HTR-8/SVneo (cell line): ENCODE data around the gene PCP4.
"Not testable (repeated sequence)": the region's sequence is repeated elsewhere in the genome, so short reads cannot be mapped to it uniquely, and the experiment has no call there.

Experiments
- DNase-seq: peaks from one replicate; pipeline ENCODE4 v3.0.0; 2011; ENCODE audit warnings: low spot score, mixed read lengths; ENCODE audit not compliant: insufficient read length
- FAIRE-seq: peaks from 2 replicates; lab custom pipeline; 2011; peaks lifted over from hg19 to GRCh38; lab: Jason Lieb, UNC

Gene PCP4

DNA sequence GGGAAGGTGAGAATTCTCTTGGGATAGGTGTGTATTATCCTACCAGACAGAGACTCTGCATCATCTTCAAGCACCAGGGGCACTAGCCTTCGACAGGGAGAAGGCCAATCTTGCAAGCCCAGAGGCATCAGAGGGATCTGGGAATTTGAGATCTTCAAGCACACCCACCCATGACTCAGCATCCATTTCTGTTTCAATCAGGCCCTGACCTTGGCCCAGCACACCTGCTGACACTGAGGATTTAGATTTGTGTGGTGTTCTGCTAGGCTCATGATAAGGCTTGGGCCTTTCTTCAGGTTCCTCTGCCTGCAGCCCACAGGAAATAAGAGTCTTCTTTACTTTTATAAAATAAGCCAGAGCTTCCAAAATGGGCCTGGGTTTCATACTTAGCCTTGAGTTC is 6.6 kb upstream of the PCP4 start:
- no peak for DNase-seq
- no peak for FAIRE-seq

GRCh38 chr21:39863111-39863510 is 4.1 kb upstream of the PCP4 start:
- FAIRE-seq (no peak), DNase-seq (no peak)

DNA sequence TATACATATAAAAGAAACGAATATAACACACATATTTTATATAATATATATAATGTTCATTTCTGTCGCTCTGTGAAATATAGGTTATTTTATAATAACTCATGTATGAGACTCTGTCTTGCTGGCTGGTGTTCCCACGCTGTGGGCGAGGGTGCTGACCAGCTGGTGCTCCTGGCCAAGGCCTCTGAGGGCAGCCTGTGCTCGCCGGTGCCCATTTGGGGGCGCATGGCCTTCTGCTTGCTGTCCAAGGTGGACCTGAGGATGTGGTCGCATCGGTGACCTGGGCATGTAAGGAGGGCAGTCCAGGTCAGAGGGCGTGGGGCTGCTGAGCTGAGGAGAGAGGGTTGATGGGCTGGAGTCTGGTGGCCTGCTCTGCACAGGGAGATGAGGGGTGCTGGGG is 1.1 kb upstream of the PCP4 start:
- no peak for DNase-seq
- no peak for FAIRE-seq

GRCh38 chr21:39869141-39869818 is 2.0 kb downstream of the PCP4 start:
- no peak for FAIRE-seq

GRCh38 chr21:39873687-39874086 is 6.4 kb downstream of the PCP4 start:
- FAIRE-seq, result no peak

More at GRCh38 chr21:39869141-39869818, 2.0 kb downstream of the PCP4 start:
- DNase-seq, result no peak

DNA sequence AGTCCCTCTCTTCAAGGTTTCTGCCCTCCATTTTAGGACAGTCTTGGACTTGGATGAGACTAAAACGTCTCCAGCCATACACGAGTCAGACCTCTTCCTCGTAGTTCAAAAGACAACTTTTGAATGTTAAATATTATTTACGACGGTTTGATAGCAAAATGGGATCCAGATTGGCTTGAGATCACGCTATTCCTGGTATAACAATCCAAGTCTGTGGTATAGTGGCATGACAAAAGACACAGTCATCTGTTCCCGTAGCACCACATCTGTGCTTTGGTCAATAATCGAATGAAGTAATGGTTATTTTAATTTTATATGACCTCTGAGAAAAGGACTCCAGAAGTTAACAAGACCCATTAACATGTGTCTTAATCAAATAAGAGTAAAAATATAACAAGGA is 7.0 kb downstream of the PCP4 start:
- DNase-seq (no peak), FAIRE-seq (no peak)

More at GRCh38 chr21:39873687-39874086, 6.4 kb downstream of the PCP4 start:
- DNase-seq, result no peak

- DNase-seq, result no peak
- FAIRE-seq, result no peak
Observed at GRCh38 chr21:39874759-39875158, 7.5 kb downstream of the PCP4 start.

- FAIRE-seq (no peak), DNase-seq (no peak)
Observed at GRCh38 chr21:39881661-39882060, 14.4 kb downstream of the PCP4 start.

DNA sequence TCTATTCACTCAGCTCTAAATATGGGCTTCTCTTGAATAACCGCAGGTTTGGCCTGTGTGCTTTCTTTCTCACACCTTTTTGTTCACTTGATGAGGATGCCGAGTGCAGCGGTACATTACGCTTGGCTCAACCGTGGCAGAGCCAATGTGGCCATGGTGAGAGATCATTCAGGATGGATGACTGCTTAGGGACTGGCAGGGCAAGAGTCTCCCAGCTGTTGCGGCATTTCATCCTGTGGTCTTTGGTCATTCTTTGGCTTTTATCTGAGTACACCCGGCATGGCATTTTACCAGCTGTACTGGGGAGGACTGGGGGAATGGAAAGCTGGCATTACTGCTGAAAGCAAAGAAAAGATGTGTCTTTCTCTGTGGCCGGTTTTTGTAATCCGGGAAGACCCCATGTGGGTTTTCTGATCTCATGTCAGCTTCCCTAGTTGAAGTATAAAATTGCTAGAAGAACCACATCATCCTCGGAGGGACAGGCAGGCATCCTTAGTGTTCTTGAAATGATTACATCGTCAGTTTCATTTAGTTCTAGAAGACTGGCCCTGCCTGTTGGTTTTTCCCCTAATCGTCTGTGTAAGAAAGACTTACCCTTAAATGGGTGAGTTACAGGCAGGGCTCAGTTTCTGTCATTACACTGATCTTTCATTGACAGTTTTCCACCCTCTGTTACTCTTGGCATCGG is 15.1 kb downstream of the PCP4 start:
- FAIRE-seq, result no peak
- DNase-seq, result no peak

- FAIRE-seq, result no peak
- DNase-seq, result no peak
Observed at GRCh38 chr21:39882839-39883195, 15.6 kb downstream of the PCP4 start.

DNA sequence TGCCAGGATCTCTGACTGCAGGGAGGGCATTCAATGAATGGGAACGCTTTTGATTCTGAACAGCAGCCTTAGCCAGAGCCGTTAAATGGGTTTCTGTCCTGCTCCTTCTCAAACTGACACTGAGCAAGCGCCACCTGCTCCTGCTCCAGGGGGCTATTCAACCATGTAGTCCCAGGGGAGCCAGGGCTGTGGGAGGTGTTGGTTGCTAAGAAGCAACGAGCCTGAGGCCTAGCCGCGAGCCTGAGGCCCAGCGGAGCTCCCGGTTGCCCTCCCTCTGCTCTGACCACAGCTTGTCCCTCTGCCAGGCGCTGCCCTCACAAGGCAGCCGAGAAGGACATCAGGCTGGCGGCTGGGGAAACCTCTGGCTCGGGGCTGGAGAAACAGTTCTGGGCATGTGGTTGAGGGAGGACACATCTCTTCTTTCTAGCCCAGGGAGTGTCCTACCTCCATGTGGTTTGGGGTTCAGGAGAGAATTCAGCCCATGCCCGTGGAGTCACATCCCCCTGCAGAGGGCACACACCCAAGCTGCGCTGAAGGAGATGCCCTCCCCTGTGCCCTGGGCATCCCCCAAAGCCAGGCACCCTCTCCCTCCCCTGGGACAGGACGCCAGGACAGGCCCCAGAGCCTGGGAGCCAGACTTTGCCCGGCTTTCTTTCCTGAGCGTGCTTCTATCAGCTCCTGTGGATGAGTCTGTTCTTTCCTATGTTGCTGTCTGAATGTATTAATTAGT is 18.0 kb downstream of the PCP4 start:
- DNase-seq, result no peak
- FAIRE-seq, result no peak

DNA sequence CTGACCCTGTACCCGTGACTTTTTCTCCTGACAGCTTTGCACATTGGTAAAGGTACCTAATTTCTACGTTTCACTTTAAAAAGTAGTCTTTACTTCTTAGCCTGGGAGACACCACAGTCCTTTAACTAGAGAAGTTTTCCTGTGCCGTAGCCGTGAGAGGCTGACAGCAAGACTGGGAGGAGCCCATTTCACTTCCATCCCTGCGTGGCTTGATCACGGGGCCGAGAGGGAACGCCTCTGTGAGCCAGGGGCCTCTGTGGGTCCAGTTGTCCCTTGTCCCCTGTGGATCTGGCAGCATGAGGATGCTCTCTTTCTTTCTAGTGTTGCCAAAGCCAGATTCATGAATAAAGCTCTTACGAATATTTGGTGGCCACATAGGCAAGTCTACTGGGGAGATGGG is 21.6 kb downstream of the PCP4 start:
- FAIRE-seq, result no peak

GRCh38 chr21:39891111-39891510 is 23.9 kb downstream of the PCP4 start:
- FAIRE-seq (no peak), DNase-seq (no peak)

More for the DNA sequence above, 21.6 kb downstream of the PCP4 start:
- DNase-seq, result no peak

GRCh38 chr21:39891863-39892262 is 24.6 kb downstream of the PCP4 start:
- not testable (repeated sequence) for FAIRE-seq, DNase-seq

DNA sequence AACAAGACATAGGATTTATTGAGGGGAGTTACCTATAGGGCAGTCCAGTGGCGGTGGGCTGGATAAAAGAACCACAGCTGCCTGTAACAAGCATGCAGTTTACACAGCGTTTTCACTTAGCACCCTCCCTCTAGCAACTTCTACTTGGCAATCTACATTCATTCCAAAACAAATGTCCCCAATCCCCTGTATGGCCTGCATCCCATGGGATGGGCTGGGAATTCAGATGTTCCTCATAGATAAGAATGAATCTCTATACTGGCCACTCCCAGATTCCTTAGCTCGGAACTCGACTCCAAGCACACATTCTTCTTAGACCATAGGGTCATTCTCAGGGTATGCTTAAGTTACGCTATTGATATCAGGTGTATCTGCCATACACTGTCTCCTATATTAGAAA is 33.3 kb downstream of the PCP4 start:
- no peak for FAIRE-seq
- no peak for DNase-seq

DNA sequence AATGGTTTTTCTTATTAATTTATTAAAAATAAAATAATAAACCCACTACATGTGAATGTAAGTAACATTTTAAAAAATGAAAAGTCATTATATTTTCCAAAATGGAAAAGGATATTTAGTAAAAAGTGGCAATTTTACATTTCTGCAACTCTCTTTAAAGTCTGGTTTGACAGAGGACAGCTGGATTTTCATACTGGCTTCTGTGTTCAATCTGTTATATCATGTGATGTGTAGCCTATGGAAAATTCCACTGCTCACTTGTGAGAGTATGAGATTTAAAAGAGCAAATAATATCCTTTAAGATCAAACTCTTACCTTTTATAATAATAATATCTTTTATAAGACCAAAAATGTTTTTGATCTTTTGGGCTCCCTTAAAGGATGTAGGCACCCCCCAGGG is 33.7 kb downstream of the PCP4 start:
- DNase-seq (no peak), FAIRE-seq (no peak)

- no peak for DNase-seq
- no peak for FAIRE-seq
Observed at GRCh38 chr21:39902986-39903385, 35.7 kb downstream of the PCP4 start.

- FAIRE-seq (no peak), DNase-seq (no peak)
Observed at GRCh38 chr21:39904457-39904856, 37.2 kb downstream of the PCP4 start.

- DNase-seq, result no peak
- FAIRE-seq, result no peak
Observed at GRCh38 chr21:39908265-39908923, 41.2 kb downstream of the PCP4 start.

DNA sequence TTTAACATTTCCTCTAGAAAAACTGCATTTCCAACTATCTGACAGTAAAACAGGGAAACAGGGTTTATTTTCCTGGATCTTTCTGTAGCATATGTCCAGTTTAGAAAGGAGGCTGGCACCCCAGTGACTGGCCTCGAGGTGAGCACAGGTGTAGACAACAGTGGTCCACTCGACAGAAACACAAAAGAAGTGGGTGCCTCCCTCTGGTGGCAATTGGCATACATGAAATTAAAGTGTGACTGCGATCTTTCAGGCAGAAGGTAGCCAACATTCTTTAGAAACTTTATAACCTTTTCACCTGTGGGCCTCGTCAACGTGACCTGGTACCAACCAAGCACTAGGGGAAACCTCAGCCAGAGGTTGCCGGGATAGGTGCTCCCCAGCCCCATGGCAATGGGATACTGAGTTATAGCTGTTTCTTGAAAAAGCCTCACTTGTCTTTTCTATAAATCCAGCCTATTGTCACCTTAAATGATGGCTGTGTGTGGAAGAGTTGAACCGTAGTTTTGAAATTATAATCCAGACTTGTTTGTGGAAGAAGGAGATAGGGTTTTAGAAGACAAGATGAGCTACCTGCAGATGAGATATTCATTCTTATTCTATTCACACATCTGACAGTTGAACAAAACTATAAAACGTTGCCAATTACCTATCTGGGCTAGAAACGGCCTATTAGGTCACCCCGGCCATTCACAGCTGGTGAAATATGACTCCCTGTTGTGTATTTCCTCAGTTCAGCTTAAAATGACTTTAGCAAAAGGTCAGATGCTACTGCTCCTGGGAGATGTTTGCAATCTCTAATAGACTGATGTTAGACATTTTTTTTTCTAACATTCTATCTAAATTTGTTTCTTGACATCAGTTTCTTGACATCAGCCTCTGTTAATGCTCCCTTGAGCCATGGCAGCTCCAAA is 44.3 kb downstream of the PCP4 start:
- DNase-seq (no peak), FAIRE-seq (no peak)
